RPMI7951 (cell line): ENCODE measurements around the gene SKOR1. TPM values are rescaled to one million over a fixed set of nuclear protein-coding genes. Genes with fewer than 3 reads are reported as not detected.

Source experiments
- DNase-seq: peaks from one replicate; pipeline ENCODE4 v3.0.0-alpha.2; 2012; ENCODE audit warnings: low read depth
- total RNA-seq: library from RNA; depleted of rRNA; stranded (reverse); fragments of >200 nt; shearing (Covaris generic); gene quantifications from 2 replicates; pipeline ENCODE4 v1.2.3, GENCODE V29; 2014

The SKOR1 gene
- total RNA-seq, 1 experiment from 2014 or later, result not detected

DNA sequence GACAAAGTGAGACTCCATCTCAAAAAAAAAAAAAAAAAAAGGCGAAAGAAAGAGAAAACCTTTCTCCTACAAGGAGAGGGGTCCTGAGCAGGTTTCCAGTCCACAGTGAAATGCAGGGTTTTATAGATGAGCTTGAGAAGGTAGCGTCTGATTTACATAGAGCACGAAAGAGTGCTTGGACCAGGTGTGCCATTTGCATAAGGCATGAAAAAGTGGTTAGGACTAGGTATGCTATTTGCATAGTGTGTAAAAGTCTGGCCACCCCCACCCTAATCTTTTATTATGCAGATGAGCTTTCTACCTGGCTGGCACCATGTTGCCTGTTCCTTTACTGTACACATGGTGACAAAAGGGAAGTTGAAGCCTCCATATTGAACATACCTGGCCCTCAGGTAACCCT, 28.1 kb downstream of the SKOR1 start:
- DNase-seq, result no peak

- DNase-seq, result no peak
These were observed 29.0 kb downstream of the SKOR1 start for GRCh38 chr15:67854358-67854757.

- no peak for DNase-seq
These were observed 30.5 kb downstream of the SKOR1 start for GRCh38 chr15:67855842-67856241.

DNA sequence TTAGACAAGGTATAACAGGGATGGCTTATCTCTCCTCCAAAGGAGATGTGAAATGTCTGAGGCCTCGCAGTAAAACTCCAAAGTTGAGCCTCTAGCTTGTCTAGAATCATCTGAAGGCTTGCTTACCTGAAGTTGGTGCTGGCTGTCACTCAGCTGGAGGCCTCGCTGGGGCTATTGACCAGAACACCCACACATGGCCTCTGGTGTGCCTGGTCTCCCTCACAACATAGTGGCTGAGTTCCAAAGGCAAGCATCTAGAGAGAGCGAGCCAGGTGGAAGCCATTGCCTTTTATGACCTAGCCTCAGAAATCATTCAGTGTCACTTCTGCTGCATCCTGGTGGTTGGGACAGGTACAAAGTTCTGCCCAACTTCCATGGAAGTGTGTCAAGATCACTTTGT, 31.9 kb downstream of the SKOR1 start:
- DNase-seq, result no peak

GRCh38 chr15:67859331-67859946, 34.1 kb downstream of the SKOR1 start:
- DNase-seq, result no peak

DNA sequence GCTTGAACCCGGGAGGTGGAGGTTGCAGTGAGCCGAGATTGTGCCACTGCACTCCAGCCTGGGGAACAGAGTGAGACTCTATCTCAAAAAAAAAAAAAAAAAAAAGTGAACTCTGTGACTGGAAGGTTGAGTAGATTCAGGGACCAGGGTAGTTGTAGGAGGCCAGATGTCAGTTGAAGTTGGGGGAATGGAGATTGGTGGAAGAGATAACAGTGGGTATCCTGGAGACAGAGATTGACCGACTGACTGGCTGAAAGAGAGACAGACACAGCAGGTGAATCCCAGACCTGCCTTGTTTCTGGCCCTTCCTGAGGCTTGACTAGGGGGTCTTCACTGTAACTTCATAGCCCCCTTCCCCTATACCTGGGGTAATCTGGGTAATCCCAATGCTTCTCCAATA, 36.7 kb downstream of the SKOR1 start:
- no peak for DNase-seq

DNA sequence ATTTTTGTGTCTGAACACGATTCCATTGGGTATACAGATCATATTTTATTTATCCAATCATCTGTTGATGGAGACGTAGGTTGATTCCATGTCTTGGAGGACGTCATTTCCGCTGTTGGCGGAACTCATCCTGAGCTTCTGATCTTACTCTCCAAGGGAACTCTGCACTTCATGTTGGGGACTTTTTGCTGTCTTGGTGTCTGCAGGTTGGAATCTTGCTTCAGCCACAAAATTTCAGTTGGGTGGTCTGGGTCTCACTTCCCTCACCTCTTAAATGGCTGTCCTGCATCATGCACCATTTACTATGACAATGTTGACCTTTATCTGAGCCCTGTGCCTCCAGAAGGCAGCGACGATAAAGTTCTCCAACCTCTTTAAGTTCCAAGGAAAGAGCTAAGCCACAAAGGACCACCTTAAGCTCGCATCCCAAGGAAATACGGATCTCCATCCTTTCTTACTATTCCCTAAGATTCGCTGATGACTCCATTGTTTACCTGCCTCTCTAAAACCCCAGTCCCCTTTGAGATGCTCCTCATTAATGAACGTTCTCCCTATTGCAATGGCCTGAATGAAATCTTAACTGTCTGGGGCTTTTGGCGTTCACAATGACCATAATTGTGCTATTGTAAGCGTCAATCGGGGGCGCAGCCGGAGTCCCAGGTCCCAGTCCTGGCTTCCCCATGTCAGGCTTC, 37.6 kb downstream of the SKOR1 start:
- DNase-seq, result no peak

GRCh38 chr15:67863442-67863987, 38.2 kb downstream of the SKOR1 start:
- DNase-seq, result peak; percentile 73

- no peak for DNase-seq
These were observed 40.0 kb downstream of the SKOR1 start for GRCh38 chr15:67865331-67865730.

DNA sequence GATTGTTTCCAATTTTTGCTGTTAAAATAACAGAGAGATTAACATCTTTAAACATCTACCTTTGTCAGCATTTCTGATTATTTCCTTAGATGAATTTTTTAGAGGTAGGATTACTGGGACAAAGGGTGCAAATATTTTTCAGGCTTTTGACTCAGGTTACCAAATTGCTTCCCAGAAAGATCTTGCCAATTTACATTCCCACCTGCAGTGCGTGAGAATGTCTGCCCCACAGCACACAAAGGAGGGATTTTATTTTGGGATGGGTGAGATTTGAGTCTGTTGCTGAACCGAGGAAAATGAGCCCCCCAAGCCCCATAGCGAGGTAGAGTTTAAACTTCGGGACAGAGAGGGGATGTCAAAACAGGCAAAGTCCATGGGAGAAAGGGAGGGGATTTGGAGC, 40.5 kb downstream of the SKOR1 start:
- DNase-seq, result no peak

GRCh38 chr15:67869701-67870100, 44.4 kb downstream of the SKOR1 start:
- no peak for DNase-seq

GRCh38 chr15:67870868-67871408, 45.6 kb downstream of the SKOR1 start:
- no peak for DNase-seq

GRCh38 chr15:67873777-67874176, 48.5 kb downstream of the SKOR1 start:
- no peak for DNase-seq

DNA sequence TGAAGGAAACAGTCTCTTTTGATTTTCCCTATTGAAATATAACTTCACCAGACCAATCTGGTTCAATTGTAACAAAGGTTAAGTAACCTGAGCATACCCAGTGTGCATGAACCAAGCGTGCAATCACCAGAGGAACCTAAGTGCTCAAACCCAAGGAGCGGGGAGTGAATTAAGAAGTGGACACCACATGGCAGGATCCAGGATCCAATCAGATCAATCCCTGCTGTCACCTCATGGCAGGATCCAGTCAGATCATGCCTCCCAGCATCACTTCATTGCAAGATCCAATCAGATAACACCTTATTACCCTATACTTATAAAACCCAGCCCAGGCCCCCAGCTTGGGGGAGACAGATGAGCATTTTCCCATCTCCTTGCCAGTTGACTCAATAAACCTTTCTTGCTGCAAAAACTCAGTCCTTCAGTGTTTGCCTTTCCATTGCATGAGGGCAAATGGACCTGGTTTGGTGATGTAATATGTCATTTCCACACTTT, 53.5 kb downstream of the SKOR1 start:
- DNase-seq, result no peak

DNA sequence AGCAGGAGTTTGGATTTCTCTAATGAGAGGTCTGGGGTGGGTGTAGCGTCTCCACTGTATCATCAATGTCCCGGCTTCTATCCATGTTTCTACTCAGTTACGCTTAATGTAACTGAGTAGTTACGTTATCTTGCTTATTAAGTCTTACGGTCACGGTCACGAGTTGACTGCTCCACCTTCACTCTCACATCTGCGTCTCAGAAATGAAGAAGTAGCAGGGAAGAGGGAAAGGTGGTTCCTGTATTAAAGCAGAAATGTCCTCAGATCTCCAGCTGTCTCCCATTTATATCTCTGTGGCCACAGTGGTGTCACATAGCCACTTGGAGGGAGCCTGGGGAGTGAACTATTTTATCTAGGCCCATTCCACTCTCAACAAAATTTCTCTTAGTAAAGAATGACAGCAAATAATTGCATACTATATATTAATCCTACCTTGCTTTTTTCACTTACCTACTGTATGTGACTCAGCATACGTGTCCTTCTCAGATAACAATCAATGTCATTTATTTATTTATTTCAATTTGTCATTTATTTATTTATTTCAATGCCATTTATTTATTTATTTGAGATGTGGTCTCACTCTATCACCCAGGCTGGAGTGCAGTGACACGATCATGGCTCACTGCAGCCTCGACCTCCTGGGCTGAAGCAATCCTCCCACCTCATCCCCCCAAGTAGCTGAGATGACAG, 54.3 kb downstream of the SKOR1 start:
- no peak for DNase-seq

- no peak for DNase-seq
These were observed 55.4 kb downstream of the SKOR1 start for GRCh38 chr15:67880651-67881182.

- DNase-seq, result no peak
These were observed 57.4 kb downstream of the SKOR1 start for GRCh38 chr15:67882487-67883233.

DNA sequence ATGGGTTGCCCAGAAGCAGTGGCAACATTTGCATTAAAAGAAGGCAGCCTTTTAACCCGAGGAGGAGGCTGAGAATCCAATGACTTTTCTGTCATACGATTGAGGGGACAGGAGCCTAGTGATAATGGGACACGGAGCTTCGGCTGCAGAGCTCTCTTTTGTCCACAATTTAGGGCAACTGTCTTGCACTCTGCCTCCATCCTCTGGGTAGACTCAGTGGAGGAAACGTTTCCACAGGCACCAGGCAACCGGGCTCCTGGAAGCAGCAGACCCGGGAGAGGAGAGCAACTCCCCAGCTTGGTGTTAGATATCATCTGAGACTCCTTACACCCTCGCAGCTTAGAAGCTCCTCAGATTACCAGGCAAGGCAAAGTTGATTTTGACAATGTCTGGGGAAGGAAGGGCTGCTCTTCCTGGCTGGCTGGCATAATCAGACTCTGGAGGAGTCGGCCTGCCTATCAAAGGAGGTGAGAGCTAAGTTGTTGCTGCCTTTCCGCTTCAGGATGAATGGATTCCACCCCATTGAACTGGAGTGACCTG, 58.0 kb downstream of the SKOR1 start:
- no peak for DNase-seq

- no peak for DNase-seq
These were observed 58.7 kb downstream of the SKOR1 start for GRCh38 chr15:67884009-67884408.
